MCF 10A (cell line): Measurements from ENCODE around the gene CMC1. TPM values are rescaled to one million over a fixed set of nuclear protein-coding genes. Genes with fewer than 3 reads are reported as not detected.

Experiments
- BruUV-seq: library from RNA; stranded (reverse); fragments of 400-500 nt; replicated peaks from 2 replicates; lab custom pipeline; 2021; lab: Mats Ljungman, UMichigan
- CTCF ChIA-PET: fragments of 300-600 bp; sonication (Branson Sonifier 250); formaldehyde crosslinking; extraction: SDS; loops from one replicate; lab custom pipeline; 2021; ENCODE audit warnings: antibody characterized with exemption, inconsistent platforms; lab: Yijun Ruan, JAX
- POLR2A ChIA-PET: fragments of 300-600, 350-650 bp; sonication (Branson Sonifier 250); formaldehyde crosslinking; extraction: SDS; loops from one replicate; lab custom pipeline; 2020; ENCODE audit warnings: antibody characterized with exemption, inconsistent platforms; lab: Yijun Ruan, JAX
- DNase-seq: peaks from one replicate; pipeline ENCODE4 v3.0.0-alpha.2; 2018; ENCODE audit not compliant: unreplicated experiment
- H3K27ac Mint-ChIP-seq: one replicate; pipeline ENCODE4 v1.8.0; 2022; ENCODE audit warnings: mild to moderate bottlenecking, low read depth, mixed read lengths; ENCODE audit not compliant: unreplicated experiment
- H3K27me3 Mint-ChIP-seq: one replicate; pipeline ENCODE4 v1.8.0; 2022; ENCODE audit warnings: mixed read lengths; ENCODE audit not compliant: insufficient read depth, unreplicated experiment
- H3K36me3 Mint-ChIP-seq: one replicate; pipeline ENCODE4 v1.8.0; 2022; ENCODE audit warnings: mild to moderate bottlenecking, moderate library complexity, mixed read lengths; ENCODE audit not compliant: insufficient read depth, unreplicated experiment
- H3K4me1 Mint-ChIP-seq: one replicate; pipeline ENCODE4 v1.8.0; 2022; ENCODE audit warnings: mixed read lengths; ENCODE audit not compliant: insufficient read depth, unreplicated experiment
- H3K4me3 Mint-ChIP-seq: one replicate; pipeline ENCODE4 v1.8.0; 2022; ENCODE audit warnings: mild to moderate bottlenecking, moderate library complexity, mixed read lengths; ENCODE audit not compliant: unreplicated experiment
- H3K9me3 Mint-ChIP-seq: one replicate; pipeline ENCODE4 v1.8.0; 2022; ENCODE audit warnings: mixed read lengths; ENCODE audit not compliant: unreplicated experiment
- CTCF ChIP-seq: fragments of 200-600 bp; IDR thresholded peaks from one replicate; pipeline ENCODE4 v1.8.0; 2022; ENCODE audit warnings: antibody characterized with exemption, mild to moderate bottlenecking; ENCODE audit not compliant: unreplicated experiment
- intact Hi-C: fragments of 100-400 bp; cut with micrococcal nuclease; formaldehyde crosslinking; loops from 2 replicates; pipeline ENCODE4 v1.14.1; 2022
- total RNA-seq: library from RNA; stranded (reverse); gene quantifications from 2 replicates; pipeline ENCODE4 v1.2.3, GENCODE V29; 2022

Gene CMC1
- total RNA-seq, 1 experiment from 2014 or later: 31.9 TPM

- intact Hi-C loops: loop anchor here (5.0 kb wide), 1 partner anchor 192 kb away; no protein-coding TSS in a partner anchor
- Mint-ChIP-seq H3K27me3 (no peaks in the 10 kb centered on the region), H3K4me3 (no peak overlapping the region), H3K9me3 (peaks cover 5% of the 10 kb centered on the region), H3K36me3 (no peaks in the 10 kb centered on the region), H3K4me1 (peaks cover 27% of the 10 kb centered on the region), H3K27ac (no peak overlapping the region)
- ChIA-PET POLR2A (no interaction called here), CTCF (interaction anchor here (0.6 to 0.7 kb wide), 3 partner anchors 38 to 561 kb away, joined by 3 to 7 read pairs (median 5); no protein-coding TSS in a partner anchor)
- BruUV-seq: no TSS peak
- no peak for TF ChIP-seq CTCF
- DNase-seq: no peak
These were observed 3.1 kb downstream of the CMC1 start for GRCh38 chr3:28244491-28244890.

GRCh38 chr3:28247286-28247685 lies 5.9 kb downstream of the CMC1 start:
- H3K4me3 Mint-ChIP-seq: no peak overlapping the region
- H3K4me1 Mint-ChIP-seq: peaks cover 28% of the 10 kb centered on the region
- H3K27ac Mint-ChIP-seq: no peak overlapping the region
- H3K27me3 Mint-ChIP-seq: no peaks in the 10 kb centered on the region
- no peak for TF ChIP-seq CTCF
- H3K9me3 Mint-ChIP-seq: peaks cover 5% of the 10 kb centered on the region
- no TSS peak for BruUV-seq
- intact Hi-C loops: no loop called here
- ChIA-PET CTCF (no interaction called here), POLR2A (no interaction called here)
- no peak for DNase-seq
- H3K36me3 Mint-ChIP-seq: no peaks in the 10 kb centered on the region

- H3K27ac Mint-ChIP-seq: no peak overlapping the region
- H3K4me1 Mint-ChIP-seq: peaks cover 17% of the 10 kb centered on the region
- POLR2A ChIA-PET: interaction anchor here (1.0 kb wide), 1 partner anchor 9 kb away, joined by 5 read pairs; no protein-coding TSS in a partner anchor
- no peak for DNase-seq
- H3K36me3 Mint-ChIP-seq: peaks cover 4% of the 10 kb centered on the region
- CTCF ChIA-PET: interaction anchor here (0.6 to 1.3 kb wide), 3 partner anchors 116 to 538 kb away, joined by 3 to 5 read pairs (median 5); partner anchors contain the start of gene EOMES
- no peaks in the 10 kb centered on the region for H3K9me3 Mint-ChIP-seq
- TF ChIP-seq CTCF: no peak
- no peak overlapping the region for H3K4me3 Mint-ChIP-seq
- intact Hi-C loops: no loop called here
- H3K27me3 Mint-ChIP-seq: no peaks in the 10 kb centered on the region
- BruUV-seq: no TSS peak
These were observed 9.6 kb downstream of the CMC1 start for GRCh38 chr3:28250999-28251398.

GRCh38 chr3:28252001-28252431 lies 10.6 kb downstream of the CMC1 start:
- peaks cover 4% of the 10 kb centered on the region for H3K36me3 Mint-ChIP-seq
- POLR2A ChIA-PET: interaction anchor here (1.0 kb wide), 1 partner anchor 10 kb away, joined by 5 read pairs; no protein-coding TSS in a partner anchor

More at GRCh38 chr3:28252001-28252431, 10.6 kb downstream of the CMC1 start:
- no peaks in the 10 kb centered on the region for H3K27me3 Mint-ChIP-seq
- intact Hi-C loops: no loop called here
- peaks cover 14% of the 10 kb centered on the region for H3K4me1 Mint-ChIP-seq
- no peak overlapping the region for H3K27ac Mint-ChIP-seq
- CTCF ChIA-PET: interaction anchor here (0.6 to 0.8 kb wide), 2 partner anchors 33 to 204 kb away, joined by 3 to 4 read pairs; no protein-coding TSS in a partner anchor
- no peak overlapping the region for H3K4me3 Mint-ChIP-seq
- BruUV-seq: no TSS peak
- no peaks in the 10 kb centered on the region for H3K9me3 Mint-ChIP-seq
- no peak for DNase-seq
- TF ChIP-seq CTCF: no peak
